Sigmoid colon (tissue), 4 donors: ENCODE measurements around the gene SEMA3F.

Experiments used
- CTCF ChIP-seq, 4 experiments: fragments of 450-650 bp in 3 of 4; fragments of 200-600 bp in 1 of 4; IDR thresholded peaks; one replicate each; pipeline ENCODE4 v1.5.1; 2016 to 2019; ENCODE audit warnings: antibody characterized with exemption in 4 of 4, mild to moderate bottlenecking in 3 of 4, moderate library complexity in 2 of 4
- POLR2AphosphoS5 ChIP-seq, 4 donors: sonication (generic); formaldehyde crosslinking; IDR thresholded peaks; one replicate each; pipeline ENCODE4 v1.6.1; 2017; ENCODE audit warnings: antibody characterized with exemption in 4 of 4

- TF ChIP-seq CTCF (IDR thresholded peaks at IDR 0.05) = no peak
- no peak for TF ChIP-seq POLR2AphosphoS5 (IDR thresholded peaks at IDR 0.05)
Observed at GRCh38 chr3:50173685-50174516, 18.8 kb downstream of the SEMA3F start.
